ENCODE data around the gene GNAT3. TPM values are rescaled to one million over a fixed set of nuclear protein-coding genes. Genes with fewer than 3 reads are reported as not detected.

The GNAT3 gene
- total RNA-seq, 2 experiments from 2014 or later, result not detected

DNA sequence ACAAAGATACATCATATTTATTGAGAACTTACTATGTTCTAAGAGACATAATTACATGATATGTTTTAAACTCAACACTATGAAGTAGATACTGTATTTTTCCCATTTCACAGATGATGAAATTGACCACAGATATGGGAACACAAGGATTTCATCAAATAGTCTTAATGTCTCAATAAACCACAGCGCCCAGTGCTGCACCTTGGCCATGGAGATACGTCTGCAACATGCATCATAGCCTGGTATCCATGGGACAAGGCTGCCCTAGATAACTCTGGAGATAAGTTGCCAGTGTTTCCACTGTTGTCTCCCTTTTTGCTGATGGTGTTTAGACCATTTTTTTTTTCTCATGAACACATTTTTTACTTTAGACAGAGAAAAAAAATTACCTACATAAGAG lies 97.5 kb downstream of the GNAT3 start:
- Histone ChIP-seq H3K36me3 (ENCODE audit: insufficient read depth, low read length) (no peaks in the 10 kb centered on the region), H3K27me3 (ENCODE audit: control insufficient read depth in 1 of 2, insufficient read depth in 2 of 2, low read length in 2 of 2) (no peaks in the 10 kb centered on the region), H3K4me1 (ENCODE audit: insufficient read depth, low read length) (no peaks in the 10 kb centered on the region), H3K4me3 (ENCODE audit: low read length) (no peak overlapping the region), H3K27ac (ENCODE audit: low read depth in 1 of 2, low read length in 2 of 2) (no peak overlapping the region), H3K9me3 (ENCODE audit: control insufficient read depth in 1 of 2, insufficient read depth in 1 of 2, low read length in 2 of 2) (peaks cover 0 to 3% of the 10 kb centered on the region in 2 experiments)
- Mint-ChIP-seq H3K4me1 (ENCODE audit: low read depth) (no peaks in the 10 kb centered on the region), H3K27me3 (no peaks in the 10 kb centered on the region), H3K9me3 (no peaks in the 10 kb centered on the region), H3K4me3 (no peak overlapping the region), H3K36me3 (ENCODE audit: low read depth) (no peaks in the 10 kb centered on the region), H3K27ac (no peak overlapping the region)
- ChIA-PET CTCF (interaction anchor here (0.6 kb wide), 1 partner anchor 257 kb away, joined by 3 read pairs; no protein-coding TSS in a partner anchor), POLR2A (no interaction called here)
- no peak for ATAC-seq (ENCODE audit: poor library complexity)
- DNase-seq, result no peak
- intact Hi-C loops (cut with DNase I, micrococcal nuclease), result no loop called here
- TF ChIP-seq, protein P1, sequence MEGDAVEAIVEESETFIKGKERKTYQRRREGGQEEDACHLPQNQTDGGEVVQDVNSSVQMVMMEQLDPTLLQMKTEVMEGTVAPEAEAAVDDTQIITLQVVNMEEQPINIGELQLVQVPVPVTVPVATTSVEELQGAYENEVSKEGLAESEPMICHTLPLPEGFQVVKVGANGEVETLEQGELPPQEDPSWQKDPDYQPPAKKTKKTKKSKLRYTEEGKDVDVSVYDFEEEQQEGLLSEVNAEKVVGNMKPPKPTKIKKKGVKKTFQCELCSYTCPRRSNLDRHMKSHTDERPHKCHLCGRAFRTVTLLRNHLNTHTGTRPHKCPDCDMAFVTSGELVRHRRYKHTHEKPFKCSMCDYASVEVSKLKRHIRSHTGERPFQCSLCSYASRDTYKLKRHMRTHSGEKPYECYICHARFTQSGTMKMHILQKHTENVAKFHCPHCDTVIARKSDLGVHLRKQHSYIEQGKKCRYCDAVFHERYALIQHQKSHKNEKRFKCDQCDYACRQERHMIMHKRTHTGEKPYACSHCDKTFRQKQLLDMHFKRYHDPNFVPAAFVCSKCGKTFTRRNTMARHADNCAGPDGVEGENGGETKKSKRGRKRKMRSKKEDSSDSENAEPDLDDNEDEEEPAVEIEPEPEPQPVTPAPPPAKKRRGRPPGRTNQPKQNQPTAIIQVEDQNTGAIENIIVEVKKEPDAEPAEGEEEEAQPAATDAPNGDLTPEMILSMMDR (IDR thresholded peaks at IDR 0.05), result no peak

DNA sequence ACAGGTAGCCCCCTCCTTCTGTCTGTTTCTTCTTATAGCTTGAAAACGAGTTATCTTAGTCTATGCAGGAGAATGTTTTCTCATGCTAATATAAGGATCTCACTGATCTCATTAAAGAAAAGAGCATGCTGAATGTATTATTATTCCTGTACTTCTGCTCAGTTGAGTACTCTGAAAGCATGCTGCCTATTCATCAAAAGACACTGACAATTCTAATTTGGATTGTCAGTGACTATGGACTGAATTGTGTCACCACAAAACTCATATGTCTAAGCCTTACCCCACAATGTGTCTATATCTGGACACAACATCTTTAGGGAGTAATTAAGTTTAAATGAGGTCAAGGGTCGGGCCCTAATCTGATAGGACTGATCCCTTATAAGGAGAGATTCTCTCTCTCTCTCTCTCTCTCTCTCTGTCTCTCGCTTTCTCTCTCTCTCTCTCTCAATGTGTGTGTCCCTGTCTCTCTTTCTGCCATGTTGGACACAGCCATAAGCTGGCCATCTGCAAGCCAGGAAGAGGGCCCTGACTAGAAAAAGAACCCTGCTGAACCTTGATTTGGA lies 98.4 kb downstream of the GNAT3 start:
- Mint-ChIP-seq H3K27ac (no peak overlapping the region), H3K36me3 (ENCODE audit: low read depth) (no peaks in the 10 kb centered on the region), H3K9me3 (no peaks in the 10 kb centered on the region), H3K27me3 (no peaks in the 10 kb centered on the region), H3K4me3 (no peak overlapping the region), H3K4me1 (ENCODE audit: low read depth) (no peaks in the 10 kb centered on the region)
- no peak overlapping the region for H3K4me3 ChIP-seq (ENCODE audit: low read length)
- DNase-seq, result no peak
- intact Hi-C loops (cut with DNase I, micrococcal nuclease), result no loop called here
- H3K36me3 ChIP-seq (ENCODE audit: insufficient read depth, low read length), result no peaks in the 10 kb centered on the region
- no peaks in the 10 kb centered on the region for H3K27me3 ChIP-seq (ENCODE audit: control insufficient read depth in 1 of 2, insufficient read depth in 2 of 2, low read length in 2 of 2)
- no peak overlapping the region for H3K27ac ChIP-seq (ENCODE audit: low read depth in 1 of 2, low read length in 2 of 2)
- TF ChIP-seq, protein P1 (IDR thresholded peaks at IDR 0.05), result no peak
- ATAC-seq (ENCODE audit: poor library complexity), result no peak
- ChIA-PET CTCF (interaction anchor here (0.6 kb wide), 1 partner anchor 256 kb away, joined by 3 read pairs; no protein-coding TSS in a partner anchor), POLR2A (no interaction called here)
- H3K4me1 ChIP-seq (ENCODE audit: insufficient read depth, low read length), result no peaks in the 10 kb centered on the region
- H3K9me3 ChIP-seq (ENCODE audit: control insufficient read depth in 1 of 2, insufficient read depth in 1 of 2, low read length in 2 of 2), result no peaks in the 10 kb centered on the region

GRCh38 chr7:80412842-80413241 lies 99.0 kb downstream of the GNAT3 start:
- H3K4me3 Mint-ChIP-seq, result no peak overlapping the region
- ChIA-PET CTCF (no interaction called here), POLR2A (no interaction called here)
- Histone ChIP-seq H3K4me1 (ENCODE audit: insufficient read depth, low read length) (no peaks in the 10 kb centered on the region), H3K9me3 (ENCODE audit: control insufficient read depth in 1 of 2, insufficient read depth in 1 of 2, low read length in 2 of 2) (no peaks in the 10 kb centered on the region), H3K4me3 (ENCODE audit: low read length) (no peak overlapping the region), H3K27me3 (ENCODE audit: control insufficient read depth in 1 of 2, insufficient read depth in 2 of 2, low read length in 2 of 2) (no peaks in the 10 kb centered on the region), H3K27ac (ENCODE audit: low read depth in 1 of 2, low read length in 2 of 2) (no peak overlapping the region), H3K36me3 (ENCODE audit: insufficient read depth, low read length) (no peaks in the 10 kb centered on the region)
- no peaks in the 10 kb centered on the region for H3K9me3 Mint-ChIP-seq
- ATAC-seq (ENCODE audit: poor library complexity), result no peak
- no peaks in the 10 kb centered on the region for H3K36me3 Mint-ChIP-seq (ENCODE audit: low read depth)
- TF ChIP-seq, protein P1 (IDR thresholded peaks at IDR 0.05), result no peak
- intact Hi-C loops (cut with DNase I, micrococcal nuclease), result no loop called here
- no peak overlapping the region for H3K27ac Mint-ChIP-seq
- no peaks in the 10 kb centered on the region for H3K27me3 Mint-ChIP-seq
- DNase-seq, result no peak
- H3K4me1 Mint-ChIP-seq (ENCODE audit: low read depth), result no peaks in the 10 kb centered on the region
